CD4-positive, alpha-beta T cell treated with Interleukin-4 for 4 hours (primary cell): ENCODE measurements around the gene SMIM10L2A.
"Not testable (repeated sequence)": the region's sequence is repeated elsewhere in the genome, so short reads cannot be mapped to it uniquely, and the experiment has no call there.

Experiments used
- DNase-seq: peaks from one replicate; pipeline ENCODE4 v3.0.0-alpha.2; 2020

Gene SMIM10L2A

GRCh38 chrX:135461756-135462155 is 40.0 kb downstream of the SMIM10L2A start:
- DNase-seq, result not testable (repeated sequence)

- DNase-seq, result peak; percentile 3
Observed at GRCh38 chrX:135463937-135464336, 42.2 kb downstream of the SMIM10L2A start.

DNA sequence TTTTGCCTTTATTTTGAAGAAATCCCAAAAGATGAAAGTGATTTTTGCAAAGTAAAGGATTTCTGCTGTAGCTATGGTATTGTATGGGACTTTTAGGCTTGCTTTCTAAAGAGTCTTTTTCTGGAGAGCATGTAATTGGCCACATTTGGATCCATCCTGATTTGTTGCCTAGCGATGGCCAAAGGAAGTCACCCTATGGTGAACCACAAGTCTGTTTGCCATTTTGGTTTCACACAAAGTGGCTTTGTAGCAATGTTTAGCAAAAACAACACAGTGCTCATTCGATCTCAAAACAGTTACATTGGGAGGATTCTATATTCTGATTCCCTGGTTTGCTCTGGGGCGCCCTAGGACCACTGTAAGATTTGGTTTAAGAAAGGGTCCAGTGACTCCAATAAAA is 54.6 kb downstream of the SMIM10L2A start:
- DNase-seq, result no peak

GRCh38 chrX:135477576-135477975 is 55.8 kb downstream of the SMIM10L2A start:
- DNase-seq, result peak; percentile 22
